HG02938 (cell line): ENCODE data around the gene TRIOBP.

ENCODE experiments used
- ATAC-seq: cut with Tn5 transposase; IDR thresholded peaks from one replicate; pipeline ENCODE4 v1.9.1; 2021; ENCODE audit warnings: mild to moderate bottlenecking, moderate library complexity; ENCODE audit not compliant: unreplicated experiment

TRIOBP gene

GRCh38 chr22:37819105-37819433 lies 122.2 kb downstream of the TRIOBP start:
- ATAC-seq = no peak

DNA sequence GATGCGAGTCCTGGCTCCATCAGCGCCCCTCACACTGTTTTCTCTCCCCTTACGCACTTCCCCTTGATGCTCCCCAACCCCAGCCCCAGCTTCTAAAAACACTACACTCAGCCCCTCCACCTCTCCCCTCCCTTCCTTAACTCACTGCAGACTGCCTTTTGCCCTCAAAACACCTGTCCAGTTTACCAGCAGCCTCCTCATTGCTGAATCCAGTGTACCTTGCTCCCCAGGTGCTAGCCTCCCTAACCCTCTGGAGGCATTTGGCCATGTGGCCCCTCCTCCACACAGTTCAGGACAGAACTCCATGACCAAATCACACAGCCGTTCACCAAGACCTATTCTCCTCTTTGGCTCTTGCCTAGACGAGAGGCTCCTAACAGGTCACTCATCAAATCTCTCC lies 123.5 kb downstream of the TRIOBP start:
- ATAC-seq = no peak

DNA sequence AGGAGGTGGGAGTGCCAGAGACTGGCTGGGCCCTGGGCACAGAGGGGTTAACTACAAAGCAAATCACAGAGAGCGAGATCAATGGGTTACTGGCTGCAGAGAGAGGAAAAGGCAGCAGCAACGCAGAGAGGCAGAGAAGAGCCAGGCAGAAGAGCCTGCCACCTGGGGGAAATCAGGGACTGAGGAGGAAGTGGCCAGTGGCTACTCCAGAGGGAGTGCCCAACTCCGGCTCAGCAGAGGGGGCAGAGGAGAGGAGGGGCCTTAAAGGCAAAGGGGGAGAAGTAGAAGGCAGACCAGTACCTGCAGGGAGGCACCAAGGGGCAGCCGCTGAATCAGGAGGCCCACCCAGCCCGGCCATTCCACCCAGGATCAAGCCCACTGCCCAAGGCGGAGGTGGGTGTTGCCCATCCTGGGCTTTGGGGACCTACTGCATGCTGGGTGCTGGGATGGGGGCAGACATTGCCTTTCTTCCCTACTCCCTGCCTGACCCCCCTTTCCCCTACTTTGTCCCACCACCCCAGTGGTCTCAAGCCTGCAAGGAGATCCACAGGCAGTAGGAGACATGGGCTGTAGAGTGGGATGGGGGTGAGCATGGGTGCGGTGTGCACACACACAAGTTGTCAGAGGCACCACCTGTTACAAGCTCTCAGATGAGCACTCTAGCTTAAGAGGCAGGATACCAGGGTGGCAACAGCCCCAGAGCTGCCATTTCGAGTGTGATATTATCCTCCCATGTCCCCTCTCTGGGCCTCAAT lies 125.4 kb downstream of the TRIOBP start:
- no peak for ATAC-seq

DNA sequence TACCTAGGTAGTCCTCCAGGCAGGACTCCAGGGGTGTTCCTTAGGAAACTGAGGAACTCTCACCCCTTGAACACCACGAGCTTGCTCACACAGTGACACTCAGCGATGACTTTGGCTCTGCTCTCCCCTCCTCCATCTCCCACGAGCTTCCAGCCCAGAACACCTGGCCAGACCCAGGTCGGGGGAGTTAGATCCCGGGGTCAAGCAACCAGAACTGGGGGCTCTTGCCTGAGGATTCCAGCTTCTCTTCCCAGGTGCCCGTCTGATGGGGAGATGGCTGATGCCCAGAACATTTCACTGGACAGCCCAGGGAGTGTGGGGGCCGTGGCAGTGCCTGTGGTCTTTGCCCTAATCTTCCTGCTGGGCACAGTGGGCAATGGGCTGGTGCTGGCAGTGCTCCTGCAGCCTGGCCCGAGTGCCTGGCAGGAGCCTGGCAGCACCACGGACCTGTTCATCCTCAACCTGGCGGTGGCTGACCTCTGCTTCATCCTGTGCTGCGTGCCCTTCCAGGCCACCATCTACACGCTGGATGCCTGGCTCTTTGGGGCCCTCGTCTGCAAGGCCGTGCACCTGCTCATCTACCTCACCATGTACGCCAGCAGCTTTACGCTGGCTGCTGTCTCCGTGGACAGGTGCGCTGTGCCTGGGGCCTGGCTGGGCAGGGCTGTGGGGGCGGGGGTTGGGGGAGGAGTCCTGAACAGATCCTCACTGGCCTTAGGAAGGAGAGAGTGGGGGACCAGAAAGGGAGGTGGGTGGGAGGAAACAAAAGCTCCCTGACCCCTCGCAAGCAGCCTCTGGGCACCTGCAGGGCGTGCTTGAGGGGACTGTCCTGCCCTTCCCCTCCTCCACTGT lies 126.5 kb downstream of the TRIOBP start, which contains the start of gene GALR3:
TSS of gene GALR3 (plus strand) at position 249 of the 852 bp plus-strand sequence. CDS start at position 274, 25 bp downstream.
- no peak for ATAC-seq

DNA sequence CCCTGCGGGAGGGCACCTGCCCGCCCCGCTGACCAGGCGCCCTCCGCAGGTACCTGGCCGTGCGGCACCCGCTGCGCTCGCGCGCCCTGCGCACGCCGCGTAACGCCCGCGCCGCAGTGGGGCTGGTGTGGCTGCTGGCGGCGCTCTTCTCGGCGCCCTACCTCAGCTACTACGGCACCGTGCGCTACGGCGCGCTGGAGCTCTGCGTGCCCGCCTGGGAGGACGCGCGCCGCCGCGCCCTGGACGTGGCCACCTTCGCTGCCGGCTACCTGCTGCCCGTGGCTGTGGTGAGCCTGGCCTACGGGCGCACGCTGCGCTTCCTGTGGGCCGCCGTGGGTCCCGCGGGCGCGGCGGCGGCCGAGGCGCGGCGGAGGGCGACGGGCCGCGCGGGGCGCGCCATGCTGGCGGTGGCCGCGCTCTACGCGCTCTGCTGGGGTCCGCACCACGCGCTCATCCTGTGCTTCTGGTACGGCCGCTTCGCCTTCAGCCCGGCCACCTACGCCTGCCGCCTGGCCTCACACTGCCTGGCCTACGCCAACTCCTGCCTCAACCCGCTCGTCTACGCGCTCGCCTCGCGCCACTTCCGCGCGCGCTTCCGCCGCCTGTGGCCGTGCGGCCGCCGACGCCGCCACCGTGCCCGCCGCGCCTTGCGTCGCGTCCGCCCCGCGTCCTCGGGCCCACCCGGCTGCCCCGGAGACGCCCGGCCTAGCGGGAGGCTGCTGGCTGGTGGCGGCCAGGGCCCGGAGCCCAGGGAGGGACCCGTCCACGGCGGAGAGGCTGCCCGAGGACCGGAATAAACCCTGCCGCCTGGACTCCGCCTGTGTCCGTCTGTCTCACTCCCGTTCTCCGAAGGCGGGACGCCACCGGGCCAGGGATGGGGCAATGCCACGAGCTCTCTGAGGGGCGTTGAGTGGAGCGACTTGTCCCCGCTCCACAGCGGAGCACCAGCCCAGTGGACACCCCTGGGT lies 128.1 kb downstream of the TRIOBP start:
- ATAC-seq = no peak
